RWPE1 (cell line): ENCODE results near the gene SLC29A2.

Experiments used
- CTCF ChIA-PET: fragments of 350-600 bp; sonication (Branson Sonifier 250); formaldehyde crosslinking; extraction: SDS; loops from one replicate; lab custom pipeline; 2021; lab: Yijun Ruan, JAX
- POLR2A ChIA-PET: fragments of 400-600 bp; formaldehyde crosslinking; extraction: SDS; loops from one replicate; lab custom pipeline; 2020; ENCODE audit warnings: antibody characterized with exemption; ENCODE audit not compliant: low non-redundant PET; lab: Yijun Ruan, JAX
- DNase-seq: peaks from one replicate; pipeline ENCODE4 v3.0.0; 2012; ENCODE audit warnings: low spot score
- H3K27ac ChIP-seq: fragments of 450-650 bp; 2 replicates; pipeline ENCODE4 v1.5.1; 2017
- CTCF ChIP-seq: fragments of 450-650 bp; conservative IDR thresholded peaks from 2 replicates; pipeline ENCODE4 v1.5.1; 2017; ENCODE audit warnings: low read depth, mild to moderate bottlenecking

SLC29A2 gene

GRCh38 chr11:66417000-66417399, 45.4 kb upstream of the SLC29A2 start:
- no peak for TF ChIP-seq CTCF
- POLR2A ChIA-PET, result interaction anchor here (0.6 kb wide), 1 partner anchor 529 kb away, joined by 4 read pairs; the partner anchor contains the start of gene FIBP
- H3K27ac ChIP-seq, result no peak overlapping the region
- DNase-seq, result no peak
- CTCF ChIA-PET, result interaction anchor here (1.0 to 1.7 kb wide), 3 partner anchors 22 to 105 kb away, joined by 4 to 8 read pairs (median 4); partner anchors contain the start of gene MRPL11

GRCh38 chr11:66415423-66415822, 43.9 kb upstream of the SLC29A2 start:
- ChIA-PET POLR2A (no interaction called here), CTCF (no interaction called here)
- no peak for TF ChIP-seq CTCF
- no peak for DNase-seq
- H3K27ac ChIP-seq, result no peak overlapping the region

- H3K27ac ChIP-seq, result no peak overlapping the region
- DNase-seq, result no peak
- CTCF ChIA-PET, result interaction anchor here (0.8 kb wide), 1 partner anchor 64 kb away, joined by 3 read pairs; no protein-coding TSS in a partner anchor
- POLR2A ChIA-PET, result no interaction called here
- no peak for TF ChIP-seq CTCF
These were observed 42.8 kb upstream of the SLC29A2 start for GRCh38 chr11:66414120-66414934.

- DNase-seq, result no peak
- no peak for TF ChIP-seq CTCF
- POLR2A ChIA-PET, result no interaction called here
- CTCF ChIA-PET, result interaction anchor here (0.6 to 0.8 kb wide), 4 partner anchors 49 to 124 kb away, joined by 3 to 5 read pairs (median 4); no protein-coding TSS in a partner anchor
- H3K27ac ChIP-seq, result no peak overlapping the region
These were observed 41.6 kb upstream of the SLC29A2 start for GRCh38 chr11:66413167-66413566.

- no peak overlapping the region for H3K27ac ChIP-seq
- CTCF ChIA-PET, result interaction anchor here (0.6 to 0.7 kb wide), 2 partner anchors 27 to 30 kb away, joined by 3 to 4 read pairs; no protein-coding TSS in a partner anchor
- POLR2A ChIA-PET, result no interaction called here
- TF ChIP-seq CTCF, result no peak
- no peak for DNase-seq
These were observed 40.5 kb upstream of the SLC29A2 start for GRCh38 chr11:66412110-66412509.

GRCh38 chr11:66411323-66411722, 39.8 kb upstream of the SLC29A2 start:
- POLR2A ChIA-PET, result no interaction called here
- no peak for DNase-seq
- no peak for TF ChIP-seq CTCF
- no peak overlapping the region for H3K27ac ChIP-seq
- CTCF ChIA-PET, result interaction anchor here (0.6 to 2.2 kb wide), 3 partner anchors 28 to 267 kb away, joined by 3 to 13 read pairs (median 4); no protein-coding TSS in a partner anchor
